HepG2 (cell line): ENCODE results near the gene NAV2. TPM values are rescaled to one million over a fixed set of nuclear protein-coding genes. Genes with fewer than 3 reads are reported as not detected.

ENCODE experiments used
- ATAC-seq: fragments of 200-7000 bp; cut with Tn5 transposase; 3 replicates; pipeline ENCODE4 v1.9.1; 2020; ENCODE audit warnings: mild to moderate bottlenecking, moderate library complexity
- BruUV-seq: library from RNA; stranded (reverse); fragments of 400-500 nt; replicated peaks from 2 replicates; lab custom pipeline; 2021; lab: Mats Ljungman, UMichigan
- CTCF ChIA-PET: fragments of 300-600 bp; formaldehyde crosslinking; extraction: SDS; loops from one replicate; lab custom pipeline; 2021; ENCODE audit warnings: low total read pairs, inconsistent platforms, low intra/inter-chr PET ratio; lab: Yijun Ruan, JAX
- POLR2A ChIA-PET: fragments of 350-600 bp; sonication (Branson Sonifier 250); formaldehyde crosslinking; loops from one replicate; lab custom pipeline; 2020; ENCODE audit warnings: antibody characterized with exemption, inconsistent platforms; lab: Yijun Ruan, JAX
- DNase-seq: peaks from one replicate; pipeline ENCODE4 v3.0.0-alpha.2; 2015; ENCODE audit warnings: low spot score
- FAIRE-seq: peaks from 3 replicates; lab custom pipeline; 2011; peaks lifted over from hg19 to GRCh38; lab: Jason Lieb, UNC
- H2AFZ ChIP-seq: one replicate; pipeline ENCODE4 v1.6.1; 2011; ENCODE audit warnings: low read length, inconsistent platforms
- H3K27ac ChIP-seq: fragments of 300-600 bp; 3 replicates; pipeline ENCODE4 v1.8.0; 2011; ENCODE audit warnings: mixed run types, mild to moderate bottlenecking, mixed read lengths, low read length, inconsistent platforms; ENCODE audit not compliant: insufficient read depth; ENCODE audit errors: extremely low read length
- H3K27me3 ChIP-seq, 2 experiments: fragments of 200-600 bp in 1 of 2; 2 replicates in 1 of 2; 3 replicates in 1 of 2; pipeline versions ENCODE4 v1.6.0 to v1.8.0; 2011; ENCODE audit warnings: low read length in 2 of 2, mild to moderate bottlenecking in 2 of 2, moderate library complexity in 2 of 2, inconsistent platforms in 1 of 2; ENCODE audit not compliant: insufficient read depth in 2 of 2, control insufficient read depth in 1 of 2
- H3K36me3 ChIP-seq, 2 experiments: fragments of 200-600 bp in 1 of 2; replicated peaks in 1 of 2; 2 replicates in 1 of 2; 3 replicates in 1 of 2; pipeline versions ENCODE4 v1.5.1 to v1.8.0; 2011; ENCODE audit warnings: low read length in 2 of 2, inconsistent platforms in 1 of 2; ENCODE audit not compliant: insufficient read depth in 2 of 2, control insufficient read depth in 1 of 2
- H3K4me1 ChIP-seq: 2 replicates; pipeline ENCODE4 v1.5.1; 2012; ENCODE audit warnings: low read length, inconsistent platforms; ENCODE audit not compliant: insufficient read depth
- H3K4me2 ChIP-seq: 2 replicates; pipeline ENCODE4 v1.6.0; 2011; ENCODE audit warnings: low read depth, low read length, inconsistent platforms
- H3K4me3 ChIP-seq, 3 experiments: fragments of 200-600 bp in 1 of 3; sonication (generic), shearing (Covaris generic) in 1 of 3; replicated peaks in 1 of 3; 2 replicates each; pipeline ENCODE4 v1.5.1; 2011 to 2016; ENCODE audit warnings: low read length in 3 of 3, inconsistent platforms in 2 of 3, low read depth in 2 of 3, mild to moderate bottlenecking in 2 of 3, control low read depth in 1 of 3, mixed read lengths in 1 of 3; ENCODE audit not compliant: insufficient read depth in 1 of 3
- H3K79me2 ChIP-seq: one replicate; pipeline ENCODE4 v1.6.1; 2011; ENCODE audit warnings: low read length, inconsistent platforms; ENCODE audit not compliant: insufficient read depth
- H3K9ac ChIP-seq: 2 replicates; pipeline ENCODE4 v1.6.0; 2011; ENCODE audit warnings: mild to moderate bottlenecking, low read depth, low read length, inconsistent platforms; ENCODE audit not compliant: insufficient read depth
- H3K9me3 ChIP-seq: 2 replicates; pipeline ENCODE4 v1.5.1; 2012; ENCODE audit warnings: mild to moderate bottlenecking, low read length
- H4K20me1 ChIP-seq: 2 replicates; pipeline ENCODE4 v1.6.0; 2011; ENCODE audit warnings: inconsistent platforms, mild to moderate bottlenecking, low read length, moderate library complexity; ENCODE audit not compliant: insufficient read depth
- BRD4 ChIP-seq: sonication (generic); formaldehyde crosslinking; IDR thresholded peaks from 2 replicates; pipeline ENCODE4 v1.4.0; 2020; ENCODE audit warnings: missing genetic modification reagents
- CC2D1A ChIP-seq: sonication (generic); formaldehyde crosslinking; IDR thresholded peaks from 2 replicates; pipeline ENCODE4 v1.8.1; 2023; ENCODE audit warnings: mild to moderate bottlenecking, missing genetic modification reagents
- DR1 ChIP-seq: sonication (generic); formaldehyde crosslinking; IDR thresholded peaks from 2 replicates; pipeline ENCODE4 v1.8.0; 2021; ENCODE audit warnings: mild to moderate bottlenecking, missing genetic modification reagents, inconsistent platforms
- FLYWCH1 ChIP-seq: sonication (generic); formaldehyde crosslinking; IDR thresholded peaks from 2 replicates; pipeline ENCODE4 v1.8.1; 2023; ENCODE audit warnings: mild to moderate bottlenecking, missing genetic modification reagents
- TOPORS ChIP-seq: sonication (generic); formaldehyde crosslinking; IDR thresholded peaks from 2 replicates; pipeline ENCODE4 v1.8.0; 2023; ENCODE audit warnings: mild to moderate bottlenecking, missing genetic modification reagents
- ZFP41 ChIP-seq: sonication (generic); formaldehyde crosslinking; IDR thresholded peaks from 2 replicates; pipeline ENCODE4 v1.4.0; 2020; ENCODE audit warnings: mild to moderate bottlenecking, missing genetic modification reagents, borderline replicate concordance
- ZFP90 ChIP-seq: sonication (generic); formaldehyde crosslinking; IDR thresholded peaks from 2 replicates; pipeline ENCODE4 v1.8.0; 2022; ENCODE audit warnings: missing genetic modification reagents, mild to moderate bottlenecking, inconsistent platforms, borderline replicate concordance
- ZIK1 ChIP-seq: sonication (generic); formaldehyde crosslinking; IDR thresholded peaks from 2 replicates; pipeline ENCODE4 v1.5.0; 2020; ENCODE audit warnings: mild to moderate bottlenecking, low read depth, missing genetic modification reagents, borderline replicate concordance
- ZMAT3 ChIP-seq: sonication (generic); formaldehyde crosslinking; conservative IDR thresholded peaks from 2 replicates; pipeline ENCODE4 v1.7.0; 2021; ENCODE audit warnings: missing genetic modification reagents
- ZNF337 ChIP-seq: sonication (generic); formaldehyde crosslinking; IDR thresholded peaks from 2 replicates; pipeline ENCODE4 v1.5.1; 2020; ENCODE audit warnings: missing genetic modification reagents, low read depth, mild to moderate bottlenecking, borderline replicate concordance
- ZNF446 ChIP-seq: sonication (generic); formaldehyde crosslinking; IDR thresholded peaks from 2 replicates; pipeline ENCODE4 v1.5.0; 2020; ENCODE audit warnings: mild to moderate bottlenecking, missing genetic modification reagents
- ZNF496 ChIP-seq: sonication (generic); formaldehyde crosslinking; IDR thresholded peaks from 2 replicates; pipeline ENCODE4 v1.8.1; 2023; ENCODE audit warnings: mild to moderate bottlenecking, moderate library complexity, missing genetic modification reagents; ENCODE audit not compliant: insufficient replicate concordance
- ZNF629 ChIP-seq: sonication (generic); formaldehyde crosslinking; conservative IDR thresholded peaks from 2 replicates; pipeline ENCODE4 v1.5.0; 2020; ENCODE audit warnings: missing genetic modification reagents
- WGBS: methylation state at CpG from one replicate; pipeline ENCODE4 v1.1.6; 2017; ENCODE audit warnings: low lambda C conversion rate; 5-methylcytosine and 5-hydroxymethylcytosine counted together
- in situ Hi-C: cut with HindIII; loops from 2 replicates; pipeline ENCODE4 v1.10.0; 2017; ENCODE audit warnings: low pct_unique_long_range_greater_than_20kb; ENCODE audit not compliant: extremely low pct_ligation_motif_present
- intact Hi-C: fragments of 100-400 bp; cut with micrococcal nuclease; formaldehyde crosslinking; loops from one replicate; pipeline ENCODE4 v1.10.0; 2022; ENCODE audit not compliant: unreplicated experiment
- polyA plus RNA-seq, 8 experiments: library from polyadenylated mRNA; depleted of rRNA in 3 of 8; stranded (reverse) in 7 of 8; unstranded in 1 of 8; fragments of >200 nt; fragmentation: Illumina TruSeq in 4 of 8; extraction: Trizol in 4 of 8; gene quantifications; 2 replicates each; pipeline versions ENCODE4 v1.2.1 to v1.2.3, GENCODE V29; 2011 to 2016; ENCODE audit warnings: low read depth in 4 of 8, missing spikeins in 1 of 8, mixed read lengths in 1 of 8; ENCODE audit not compliant: insufficient read depth in 1 of 8
- total RNA-seq, 5 experiments: library from RNA; depleted of rRNA; stranded (reverse); fragments of >200 nt; fragmentation: Illumina TruSeq; extraction: Trizol; gene quantifications; 2 replicates each; pipeline ENCODE4 v1.2.3, GENCODE V29; 2016; ENCODE audit warnings: low read depth in 1 of 5

Gene NAV2
- total and polyA plus RNA-seq, 2 of the 13 experiments (the other 11 are each of a cell fraction or from before 2014, with no cell fraction given): 9.3 to 34.6 TPM

GRCh38 chr11:20014067-20014402 is 301.4 kb downstream of the NAV2 start (continued):
- TF ChIP-seq CC2D1A (CRISPR knock-in tag) (no peak), ZNF337 (CRISPR knock-in tag) (no peak), FLYWCH1 (0 out of 2 replicates have a peak, but pooled peaks have one; percentile 24)

DNA sequence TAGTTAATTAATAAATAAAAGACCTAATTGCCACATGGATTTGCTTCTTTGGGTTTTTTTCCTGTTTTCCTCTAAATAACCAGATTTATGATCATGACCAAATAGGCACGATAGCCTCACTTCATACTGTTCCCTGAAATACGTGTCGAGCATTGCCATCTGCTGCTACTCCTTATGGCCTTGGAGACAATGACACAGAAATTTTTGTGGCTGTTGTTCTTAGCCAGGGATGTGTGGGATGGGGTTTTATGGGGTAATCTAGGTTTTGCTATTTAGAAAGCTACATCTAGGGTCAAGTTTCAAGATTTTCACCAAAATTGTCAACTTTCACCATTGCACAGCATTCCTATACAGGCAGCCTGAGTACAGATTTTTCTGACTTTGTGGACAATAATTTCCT is 302.5 kb downstream of the NAV2 start:
- ChIA-PET POLR2A (interaction anchor here (1.2 to 2.7 kb wide), 2 partner anchors 13 to 20 kb away, joined by 6 to 10 read pairs; no protein-coding TSS in a partner anchor), CTCF (no interaction called here)
- H3K36me3 ChIP-seq: no peaks in the 10 kb centered on the region
- H3K79me2 ChIP-seq: peaks cover 23% of the 10 kb centered on the region
- no peak overlapping the region for H3K27ac ChIP-seq
- no peak overlapping the region for H2AFZ ChIP-seq
- 98% methylated on average over 3 of the region's 3 CpGs for WGBS
- H3K4me2 ChIP-seq: no peak overlapping the region
- no peaks in the 10 kb centered on the region for H4K20me1 ChIP-seq
- H3K9ac ChIP-seq: no peak overlapping the region
- no peaks in the 10 kb centered on the region for H3K9me3 ChIP-seq
- no TSS peak for BruUV-seq
- peaks cover 93% of the 10 kb centered on the region for H3K4me1 ChIP-seq
- no peaks in the 10 kb centered on the region for H3K27me3 ChIP-seq
- FAIRE-seq (no peak), ATAC-seq (no peak), DNase-seq (no peak)
- in situ Hi-C loops (no loop called here), intact Hi-C loops (no loop called here)
- TF ChIP-seq BRD4 (CRISPR knock-in tag): no peak
- TF ChIP-seq ZFP90 (CRISPR knock-in tag): no peak
- no peak for TF ChIP-seq ZNF629 (CRISPR knock-in tag)
- TF ChIP-seq ZIK1 (CRISPR knock-in tag): no peak
- TF ChIP-seq TOPORS (CRISPR knock-in tag): no peak
- no peak for TF ChIP-seq DR1 (CRISPR knock-in tag)
- TF ChIP-seq ZFP41: no peak
- TF ChIP-seq ZNF496 (CRISPR knock-in tag): no peak
- TF ChIP-seq ZMAT3 (CRISPR knock-in tag): no peak
- TF ChIP-seq ZNF446 (CRISPR knock-in tag): no peak
- H3K4me3 ChIP-seq: no peak overlapping the region
